ENCODE results near the gene CSF2RB. TPM values are rescaled to one million over a fixed set of nuclear protein-coding genes. Genes with fewer than 3 reads are reported as not detected.
A peak's percentile ranks its signal among the peaks of the same experiment; 100 is the strongest.

The CSF2RB gene
- total and polyA plus RNA-seq, 12 donors = 0.81 to 20.8 (median 1.7) TPM

DNA sequence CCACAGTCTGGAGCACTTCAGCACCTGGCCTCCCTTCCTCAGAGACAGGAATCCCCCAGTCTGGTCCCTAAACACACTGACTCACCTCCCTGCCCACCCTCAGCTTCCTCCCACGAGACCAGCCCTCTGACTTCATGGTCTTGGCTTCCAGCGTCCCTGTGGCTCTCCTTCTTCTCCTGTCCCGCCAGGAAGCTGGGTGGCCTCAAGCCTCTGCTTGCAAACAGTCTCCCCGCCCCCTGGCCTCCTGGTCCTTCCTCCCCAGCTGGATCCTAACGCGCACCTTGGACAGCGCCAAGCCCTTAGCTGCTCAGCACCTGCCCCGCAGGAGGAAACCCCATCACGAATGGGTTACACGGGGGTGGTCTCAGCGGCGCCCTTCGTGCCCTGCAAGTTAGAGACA, 48.1 kb upstream of the CSF2RB start:
- H3K36me3 ChIP-seq = peaks cover 0 to 48% (median 0%) of the 10 kb centered on the region in 9 donors
- H3K27ac ChIP-seq = peak overlapping the region in 1 of 10 donors; percentile 95
- no peak for ATAC-seq
- WGBS, 2 donors = 25 to 26% methylated on average over 13 of the region's 13 CpGs
- DNase-seq = no peak
- peaks cover 0 to 53% (median 28%) of the 10 kb centered on the region in 7 donors for H3K27me3 ChIP-seq
- peaks cover 0 to 51% (median 0%) of the 10 kb centered on the region in 9 donors for H3K4me1 ChIP-seq
- no peaks in the 10 kb centered on the region for H3K9me3 ChIP-seq
- TF ChIP-seq CTCF (IDR thresholded peaks at IDR 0.05) = no peak
- intact Hi-C loops (cut with DNase I) = no loop called here
- H3K4me3 ChIP-seq = no peak overlapping the region

DNA sequence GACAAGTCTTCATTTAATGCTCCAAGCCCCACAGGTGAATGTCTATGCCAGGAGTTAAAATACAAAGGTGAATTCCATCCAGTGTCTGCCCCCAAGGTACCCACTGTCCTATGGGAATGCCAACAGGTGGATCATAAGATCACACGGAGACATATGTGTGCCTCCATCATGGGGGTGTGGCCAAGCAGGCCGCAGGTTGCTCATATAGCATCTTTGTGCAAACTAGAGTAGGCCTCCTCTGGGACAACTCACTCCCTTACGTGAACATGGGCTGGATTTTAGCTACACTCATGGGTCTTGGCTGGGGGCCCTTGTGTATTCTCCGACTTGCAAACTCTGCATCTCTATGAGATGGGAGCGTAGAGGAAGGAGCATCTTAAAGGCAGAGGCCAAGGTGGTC, 45.7 kb upstream of the CSF2RB start:
- no peak overlapping the region for H3K4me3 ChIP-seq
- no peak for ATAC-seq
- no peak overlapping the region for H3K27ac ChIP-seq
- H3K9me3 ChIP-seq = no peaks in the 10 kb centered on the region
- no peak for TF ChIP-seq CTCF (IDR thresholded peaks at IDR 0.05)
- peaks cover 0 to 68% (median 0%) of the 10 kb centered on the region in 9 donors for H3K36me3 ChIP-seq
- H3K27me3 ChIP-seq = peaks cover 0 to 67% (median 35%) of the 10 kb centered on the region in 7 donors
- peaks cover 0 to 32% (median 0%) of the 10 kb centered on the region in 9 donors for H3K4me1 ChIP-seq
- no peak for DNase-seq
- intact Hi-C loops (cut with DNase I) = no loop called here
- WGBS, 2 donors = 82 to 83% methylated on average over 5 of the region's 5 CpGs

DNA sequence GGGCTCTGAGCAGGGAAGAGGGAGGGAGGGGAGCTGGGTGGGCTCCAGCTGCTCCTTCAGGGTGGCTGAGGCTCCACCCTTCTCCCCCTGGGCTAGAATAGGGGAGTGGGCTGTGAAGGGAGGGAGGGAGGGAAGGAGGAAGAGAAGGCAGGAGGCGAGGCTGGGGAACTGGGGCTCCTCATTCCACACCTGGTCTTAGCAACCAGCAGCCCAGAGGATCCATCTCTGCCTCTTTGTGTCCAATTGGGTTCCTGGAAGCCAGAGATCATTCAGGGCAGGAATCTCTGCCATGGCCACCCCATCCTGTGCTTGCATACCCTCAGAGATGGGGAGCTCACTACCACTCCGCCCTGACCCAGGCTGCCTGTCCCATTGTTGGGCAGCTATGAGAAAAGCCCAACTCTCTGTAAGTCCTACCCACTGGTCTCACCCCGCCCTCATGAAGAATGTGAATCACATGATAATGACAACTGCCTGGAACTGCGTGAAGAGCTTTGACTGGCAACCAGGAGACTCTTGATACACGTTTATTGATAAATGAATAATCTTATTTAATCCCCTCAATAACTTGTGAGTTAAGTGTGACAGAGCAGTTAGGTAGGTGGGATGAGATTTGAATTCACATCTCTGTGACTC, 44.8 kb upstream of the CSF2RB start:
- TF ChIP-seq CTCF (IDR thresholded peaks at IDR 0.05) = no peak
- H3K36me3 ChIP-seq = peaks cover 0 to 68% (median 0%) of the 10 kb centered on the region in 9 donors
- H3K9me3 ChIP-seq = no peaks in the 10 kb centered on the region
- no peak overlapping the region for H3K27ac ChIP-seq
- peaks cover 0 to 30% (median 6%) of the 10 kb centered on the region in 9 donors for H3K4me1 ChIP-seq
- DNase-seq = no peak
- intact Hi-C loops (cut with DNase I) = no loop called here
- no peak overlapping the region for H3K4me3 ChIP-seq
- 64 to 67% methylated on average over 5 of the region's 5 CpGs for WGBS, 2 donors
- peaks cover 0 to 67% (median 35%) of the 10 kb centered on the region in 7 donors for H3K27me3 ChIP-seq
- ATAC-seq = no peak

- no peak for DNase-seq
- Histone ChIP-seq H3K4me1 (peaks cover 0 to 30% (median 16%) of the 10 kb centered on the region in 9 donors), H3K27ac (no peak overlapping the region), H3K9me3 (no peaks in the 10 kb centered on the region), H3K27me3 (peaks cover 0 to 58% (median 31%) of the 10 kb centered on the region in 7 donors), H3K36me3 (peaks cover 0 to 69% (median 0%) of the 10 kb centered on the region in 9 donors), H3K4me3 (no peak overlapping the region)
- no peak for ATAC-seq
- intact Hi-C loops (cut with DNase I) = loop anchor here in 5 of 10 donors (5.0 to 10.0 kb wide), 3 partner anchors 105 to 175 kb away; no protein-coding TSS in a partner anchor
- 83% methylated on average over 14 of the region's 14 CpGs for WGBS, 2 donors
- no peak for TF ChIP-seq CTCF (IDR thresholded peaks at IDR 0.05)
Measured at GRCh38 chr22:36870250-36870649, 43.2 kb upstream of the CSF2RB start.
